HepG2 (cell line): ENCODE measurements around the gene ZIC2. TPM values are rescaled to one million over a fixed set of nuclear protein-coding genes. Genes with fewer than 3 reads are reported as not detected.

ENCODE experiments used
- ATAC-seq: fragments of 200-7000 bp; cut with Tn5 transposase; 3 replicates; pipeline ENCODE4 v1.9.1; 2020; ENCODE audit warnings: mild to moderate bottlenecking, moderate library complexity
- BruUV-seq: library from RNA; stranded (reverse); fragments of 400-500 nt; replicated peaks from 2 replicates; lab custom pipeline; 2021; lab: Mats Ljungman, UMichigan
- CTCF ChIA-PET: fragments of 300-600 bp; formaldehyde crosslinking; extraction: SDS; loops from one replicate; lab custom pipeline; 2021; ENCODE audit warnings: low total read pairs, inconsistent platforms, low intra/inter-chr PET ratio; lab: Yijun Ruan, JAX
- POLR2A ChIA-PET: fragments of 350-600 bp; sonication (Branson Sonifier 250); formaldehyde crosslinking; loops from one replicate; lab custom pipeline; 2020; ENCODE audit warnings: antibody characterized with exemption, inconsistent platforms; lab: Yijun Ruan, JAX
- DNase-seq: peaks from one replicate; pipeline ENCODE4 v3.0.0-alpha.2; 2015; ENCODE audit warnings: low spot score
- FAIRE-seq: peaks from 3 replicates; lab custom pipeline; 2011; peaks lifted over from hg19 to GRCh38; lab: Jason Lieb, UNC
- H2AFZ ChIP-seq: one replicate; pipeline ENCODE4 v1.6.1; 2011; ENCODE audit warnings: low read length, inconsistent platforms
- H3K27ac ChIP-seq: fragments of 300-600 bp; 3 replicates; pipeline ENCODE4 v1.8.0; 2011; ENCODE audit warnings: mixed run types, mild to moderate bottlenecking, mixed read lengths, low read length, inconsistent platforms; ENCODE audit not compliant: insufficient read depth; ENCODE audit errors: extremely low read length
- H3K27me3 ChIP-seq, 2 experiments: fragments of 200-600 bp in 1 of 2; 2 replicates in 1 of 2; 3 replicates in 1 of 2; pipeline versions ENCODE4 v1.6.0 to v1.8.0; 2011; ENCODE audit warnings: low read length in 2 of 2, mild to moderate bottlenecking in 2 of 2, moderate library complexity in 2 of 2, inconsistent platforms in 1 of 2; ENCODE audit not compliant: insufficient read depth in 2 of 2, control insufficient read depth in 1 of 2
- H3K36me3 ChIP-seq, 2 experiments: fragments of 200-600 bp in 1 of 2; replicated peaks in 1 of 2; 2 replicates in 1 of 2; 3 replicates in 1 of 2; pipeline versions ENCODE4 v1.5.1 to v1.8.0; 2011; ENCODE audit warnings: low read length in 2 of 2, inconsistent platforms in 1 of 2; ENCODE audit not compliant: insufficient read depth in 2 of 2, control insufficient read depth in 1 of 2
- H3K4me1 ChIP-seq: 2 replicates; pipeline ENCODE4 v1.5.1; 2012; ENCODE audit warnings: low read length, inconsistent platforms; ENCODE audit not compliant: insufficient read depth
- H3K4me2 ChIP-seq: 2 replicates; pipeline ENCODE4 v1.6.0; 2011; ENCODE audit warnings: low read depth, low read length, inconsistent platforms
- H3K4me3 ChIP-seq, 3 experiments: fragments of 200-600 bp in 1 of 3; sonication (generic), shearing (Covaris generic) in 1 of 3; replicated peaks in 1 of 3; 2 replicates each; pipeline ENCODE4 v1.5.1; 2011 to 2016; ENCODE audit warnings: low read length in 3 of 3, inconsistent platforms in 2 of 3, low read depth in 2 of 3, mild to moderate bottlenecking in 2 of 3, control low read depth in 1 of 3, mixed read lengths in 1 of 3; ENCODE audit not compliant: insufficient read depth in 1 of 3
- H3K79me2 ChIP-seq: one replicate; pipeline ENCODE4 v1.6.1; 2011; ENCODE audit warnings: low read length, inconsistent platforms; ENCODE audit not compliant: insufficient read depth
- H3K9ac ChIP-seq: 2 replicates; pipeline ENCODE4 v1.6.0; 2011; ENCODE audit warnings: mild to moderate bottlenecking, low read depth, low read length, inconsistent platforms; ENCODE audit not compliant: insufficient read depth
- H3K9me3 ChIP-seq: 2 replicates; pipeline ENCODE4 v1.5.1; 2012; ENCODE audit warnings: mild to moderate bottlenecking, low read length
- H4K20me1 ChIP-seq: 2 replicates; pipeline ENCODE4 v1.6.0; 2011; ENCODE audit warnings: inconsistent platforms, mild to moderate bottlenecking, low read length, moderate library complexity; ENCODE audit not compliant: insufficient read depth
- NCOA1 ChIP-seq: sonication (generic); formaldehyde crosslinking; IDR thresholded peaks from 2 replicates; pipeline ENCODE4 v1.9.0; 2021; ENCODE audit warnings: missing genetic modification reagents
- NFIC ChIP-seq: IDR thresholded peaks from 2 replicates; pipeline ENCODE4 v1.6.1; 2012; ENCODE audit warnings: mild to moderate bottlenecking, low read length, inconsistent platforms
- NFYB ChIP-seq: sonication (generic); formaldehyde crosslinking; IDR thresholded peaks from 2 replicates; pipeline ENCODE4 v1.4.0; 2020; ENCODE audit warnings: missing genetic modification reagents
- RNF2 ChIP-seq: fragments of 450-650 bp; conservative IDR thresholded peaks from 2 replicates; pipeline ENCODE4 v1.6.1; 2016; ENCODE audit warnings: low read depth
- XBP1 ChIP-seq: sonication (generic); formaldehyde crosslinking; IDR thresholded peaks from 2 replicates; pipeline ENCODE4 v1.5.0; 2020; ENCODE audit warnings: missing genetic modification reagents
- ZNF781 ChIP-seq: sonication (generic); formaldehyde crosslinking; IDR thresholded peaks from 2 replicates; pipeline ENCODE4 v1.5.1; 2020; ENCODE audit warnings: borderline replicate concordance, mild to moderate bottlenecking, missing genetic modification reagents; ENCODE audit errors: not compliant biosample characterization
- ZXDC ChIP-seq: sonication (generic); formaldehyde crosslinking; IDR thresholded peaks from 2 replicates; pipeline ENCODE4 v1.5.0; 2020; ENCODE audit warnings: mild to moderate bottlenecking, missing genetic modification reagents
- WGBS: methylation state at CpG from one replicate; pipeline ENCODE4 v1.1.6; 2017; ENCODE audit warnings: low lambda C conversion rate; 5-methylcytosine and 5-hydroxymethylcytosine counted together
- in situ Hi-C: cut with HindIII; loops from 2 replicates; pipeline ENCODE4 v1.10.0; 2017; ENCODE audit warnings: low pct_unique_long_range_greater_than_20kb; ENCODE audit not compliant: extremely low pct_ligation_motif_present
- intact Hi-C: fragments of 100-400 bp; cut with micrococcal nuclease; formaldehyde crosslinking; loops from one replicate; pipeline ENCODE4 v1.10.0; 2022; ENCODE audit not compliant: unreplicated experiment
- polyA plus RNA-seq, 8 experiments: library from polyadenylated mRNA; depleted of rRNA in 3 of 8; stranded (reverse) in 7 of 8; unstranded in 1 of 8; fragments of >200 nt; fragmentation: Illumina TruSeq in 4 of 8; extraction: Trizol in 4 of 8; gene quantifications; 2 replicates each; pipeline versions ENCODE4 v1.2.1 to v1.2.3, GENCODE V29; 2011 to 2016; ENCODE audit warnings: low read depth in 4 of 8, missing spikeins in 1 of 8, mixed read lengths in 1 of 8; ENCODE audit not compliant: insufficient read depth in 1 of 8
- total RNA-seq, 5 experiments: library from RNA; depleted of rRNA; stranded (reverse); fragments of >200 nt; fragmentation: Illumina TruSeq; extraction: Trizol; gene quantifications; 2 replicates each; pipeline ENCODE4 v1.2.3, GENCODE V29; 2016; ENCODE audit warnings: low read depth in 1 of 5

Gene ZIC2
- total and polyA plus RNA-seq, 2 of the 13 experiments (the other 11 are each of a cell fraction or from before 2014, with no cell fraction given), result 0.13 TPM; not detected in 1

GRCh38 chr13:99948411-99948810 lies 33.2 kb upstream of the ZIC2 start:
- FAIRE-seq (no peak), ATAC-seq (no peak), DNase-seq (no peak)
- Histone ChIP-seq H3K79me2 (no peaks in the 10 kb centered on the region), H3K27ac (no peak overlapping the region), H2AFZ (no peak overlapping the region), H3K36me3 (no peaks in the 10 kb centered on the region), H4K20me1 (no peaks in the 10 kb centered on the region), H3K9me3 (no peaks in the 10 kb centered on the region), H3K4me1 (peaks cover 18% of the 10 kb centered on the region), H3K4me2 (no peak overlapping the region), H3K9ac (no peak overlapping the region), H3K27me3 (peaks cover 5 to 62% of the 10 kb centered on the region in 2 experiments; a peak in 4 of 5 replicates), H3K4me3 (no peak overlapping the region)
- ChIA-PET POLR2A (no interaction called here), CTCF (no interaction called here)
- intact Hi-C loops, result no loop called here
- in situ Hi-C loops, result no loop called here
- 45% methylated on average over 4 of the region's 4 CpGs for WGBS
- BruUV-seq, result no TSS peak
- TF ChIP-seq NFIC (no peak), ZXDC (CRISPR knock-in tag) (no peak), RNF2 (no peak), NFYB (no peak), ZNF781 (CRISPR knock-in tag) (no peak), NCOA1 (CRISPR knock-in tag) (no peak), XBP1 (CRISPR knock-in tag) (no peak)
